ENCODE measurements around the gene PRRX2.

Gene PRRX2

GRCh38 chr9:129637102-129637501, 28.3 kb upstream of the PRRX2 start:
- DNase-seq, result no peak

DNA sequence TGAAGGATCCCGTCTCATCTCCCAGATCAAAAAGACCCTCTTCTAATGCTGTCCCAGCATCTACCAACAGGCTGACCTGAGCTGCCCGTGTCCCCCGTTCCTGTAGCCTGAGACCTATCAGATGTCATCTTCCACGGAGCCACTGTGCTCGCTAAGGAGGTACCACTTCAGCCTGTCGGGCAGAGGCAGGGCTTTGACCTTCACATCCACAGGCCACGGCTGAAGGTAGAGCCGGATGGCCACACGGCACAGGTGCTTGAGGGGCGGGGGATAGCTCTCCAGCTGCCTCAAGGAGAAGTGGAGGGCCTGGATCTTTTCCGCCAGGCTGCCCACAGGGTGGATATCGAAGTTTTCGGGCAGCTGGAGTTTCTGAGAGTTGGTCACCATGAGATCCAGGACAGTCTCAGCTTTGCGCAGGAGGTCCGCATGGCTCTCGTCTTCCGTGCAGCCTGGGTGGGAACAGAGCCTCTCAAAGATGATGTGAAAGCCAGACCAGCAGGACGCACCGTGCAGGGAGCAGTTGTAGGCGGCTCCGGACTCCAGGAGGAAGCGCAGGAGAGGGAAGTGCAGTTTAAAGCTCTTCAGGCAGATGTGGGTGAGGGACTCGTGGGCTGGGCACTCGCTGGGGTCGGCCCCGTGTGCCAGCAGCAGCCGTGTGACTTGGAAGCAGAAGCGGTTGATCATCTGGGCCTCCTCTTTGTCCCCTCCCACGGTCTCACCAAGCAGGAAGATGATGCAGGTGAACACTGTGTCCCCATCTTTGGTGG, 27.6 kb upstream of the PRRX2 start:
- DNase-seq, result no peak

GRCh38 chr9:129639034-129639630, 26.3 kb upstream of the PRRX2 start:
- DNase-seq, result no peak

DNA sequence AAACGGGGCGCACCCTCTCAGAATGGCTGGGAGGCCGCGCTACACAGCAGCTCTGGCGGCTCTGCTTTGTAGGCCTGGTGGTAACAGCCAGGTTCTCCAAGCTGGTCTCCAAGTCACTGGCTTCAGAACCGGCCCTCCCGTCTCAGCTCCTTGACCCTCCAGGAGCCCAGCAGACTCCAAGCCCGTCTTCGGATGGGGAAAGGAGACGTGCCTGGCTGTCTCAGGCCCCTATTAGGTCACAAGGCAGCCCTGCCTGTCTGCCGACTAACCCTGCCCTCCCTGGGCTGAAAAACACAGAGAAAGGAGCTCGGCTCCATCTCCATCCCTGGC, 25.7 kb upstream of the PRRX2 start:
- DNase-seq, result no peak

DNA sequence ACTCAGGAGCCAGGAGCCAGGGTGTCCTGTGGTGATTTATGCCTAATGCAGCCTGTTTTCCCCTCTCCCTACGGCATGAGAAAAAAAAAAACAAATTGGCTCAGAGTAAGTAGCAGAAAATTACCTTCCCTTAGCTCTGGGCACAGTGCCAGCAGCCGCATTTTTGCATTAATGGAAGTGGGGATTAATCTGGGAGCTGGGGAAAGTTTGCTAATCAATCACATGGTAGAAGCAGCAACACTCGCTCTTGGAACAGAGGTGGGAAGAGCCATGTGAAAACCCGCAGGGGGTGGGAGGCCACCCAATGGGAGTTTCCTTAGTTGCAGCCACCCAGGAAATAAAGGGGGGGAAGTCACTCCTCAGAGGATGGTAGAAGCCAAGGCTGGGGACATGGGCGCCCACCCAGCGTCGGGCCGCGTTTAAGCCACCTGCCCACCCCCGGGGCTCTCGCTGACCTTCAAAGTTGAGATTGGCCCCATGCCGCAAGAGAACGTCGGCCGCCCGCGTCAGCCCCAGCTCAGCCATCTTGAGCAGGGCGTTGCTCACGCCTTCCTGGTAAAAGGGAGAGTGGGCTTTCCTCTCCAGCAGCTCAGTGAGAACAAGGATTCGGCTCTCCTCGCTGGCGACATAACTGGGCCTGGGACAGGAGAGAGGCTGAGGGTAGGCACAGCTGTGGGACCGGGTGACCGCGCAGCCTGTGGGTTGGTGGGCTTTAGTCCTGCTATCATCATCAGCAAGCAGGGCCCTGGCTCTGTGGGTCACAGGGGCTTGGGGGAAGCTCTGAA, 25.2 kb upstream of the PRRX2 start:
- DNase-seq, result no peak

DNA sequence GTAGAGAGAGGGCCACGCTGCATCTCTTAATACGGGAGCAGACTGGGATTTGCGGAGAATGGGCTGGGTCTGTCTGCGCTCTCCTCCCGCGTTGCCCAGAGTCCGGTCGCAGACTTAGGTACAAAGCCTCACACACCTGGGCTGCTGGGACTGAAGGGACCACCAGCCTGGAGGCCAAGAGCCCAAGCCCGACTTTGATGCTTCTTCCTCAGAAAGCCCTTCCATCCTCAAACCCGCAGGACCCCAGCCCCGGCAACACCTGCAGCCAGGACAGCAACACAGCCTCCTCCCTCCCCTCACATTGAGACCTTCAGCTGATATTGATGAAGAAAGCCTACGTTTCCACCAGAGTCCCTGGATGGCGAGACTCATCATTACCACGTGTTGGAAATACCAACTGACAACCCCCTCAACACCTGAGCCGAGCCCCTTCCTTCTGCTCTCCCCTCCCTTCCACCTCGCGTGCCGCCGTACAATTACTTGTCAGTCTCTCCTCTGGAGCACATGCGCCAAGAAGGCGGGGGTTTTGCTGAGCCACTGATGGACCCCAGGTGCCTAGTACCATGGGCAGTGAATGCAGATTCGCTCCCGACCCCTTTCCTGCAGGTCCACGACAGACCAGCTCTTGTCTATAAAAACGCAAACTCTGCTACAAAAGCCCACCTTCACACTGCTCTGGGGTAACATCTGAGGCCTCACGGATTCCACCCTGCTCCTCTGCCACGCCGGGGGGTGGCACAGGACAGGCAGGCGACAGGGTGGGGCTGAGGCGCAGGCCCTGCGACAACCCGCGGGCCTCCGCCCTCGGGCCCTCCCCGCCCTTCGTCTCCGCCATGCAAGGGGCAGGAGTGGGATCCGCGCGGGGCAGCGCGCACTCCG, 24.3 kb upstream of the PRRX2 start:
- DNase-seq, result no peak

GRCh38 chr9:129641750-129642585, 23.5 kb upstream of the PRRX2 start, which contains the start of gene ASB6:
TSS of gene ASB6 (minus strand) at chr9:129642151. CDS start at chr9:129641999, 152 bp downstream.
- DNase-seq, result peak; percentile 92 to 94

DNA sequence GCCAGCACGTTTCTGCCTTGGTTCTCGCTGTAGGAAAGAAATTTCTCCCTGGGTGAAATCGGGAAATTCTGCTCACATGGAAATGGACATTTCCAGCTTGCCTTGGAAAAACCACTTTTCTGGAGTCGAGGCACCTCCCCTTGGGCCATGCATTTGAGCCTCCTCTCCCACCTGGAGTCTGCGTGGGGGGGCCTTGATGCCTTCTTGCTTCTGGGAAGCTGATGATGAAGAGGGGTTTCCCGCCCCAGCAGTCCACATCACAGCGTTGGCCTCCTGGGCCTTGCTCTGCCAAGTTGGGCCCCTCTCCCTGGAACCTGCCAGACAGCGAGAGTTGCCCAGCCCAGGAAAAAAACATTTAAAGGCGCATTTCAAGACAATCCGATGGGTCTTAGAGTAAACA, 21.7 kb upstream of the PRRX2 start:
- DNase-seq, result no peak

DNA sequence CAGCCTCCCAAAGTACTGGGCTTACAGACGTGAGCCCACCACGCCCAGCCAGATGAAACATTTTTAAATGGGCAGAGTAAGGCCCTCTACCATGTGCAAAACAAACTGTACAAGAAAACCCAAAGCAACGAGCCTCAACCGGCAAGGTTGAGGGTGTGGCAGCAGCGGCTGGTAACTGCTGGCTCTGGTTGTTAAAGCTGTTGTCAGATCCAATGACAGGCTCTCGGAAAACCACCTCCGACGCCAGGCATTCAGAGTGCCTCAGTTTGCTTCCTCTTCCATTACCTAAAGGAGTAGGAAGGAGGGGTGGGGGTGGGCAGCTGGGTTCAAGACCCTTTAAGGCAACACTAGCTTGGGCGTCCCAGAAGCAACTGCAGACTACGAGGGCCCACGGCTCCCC, 21.1 kb upstream of the PRRX2 start:
- DNase-seq, result no peak

DNA sequence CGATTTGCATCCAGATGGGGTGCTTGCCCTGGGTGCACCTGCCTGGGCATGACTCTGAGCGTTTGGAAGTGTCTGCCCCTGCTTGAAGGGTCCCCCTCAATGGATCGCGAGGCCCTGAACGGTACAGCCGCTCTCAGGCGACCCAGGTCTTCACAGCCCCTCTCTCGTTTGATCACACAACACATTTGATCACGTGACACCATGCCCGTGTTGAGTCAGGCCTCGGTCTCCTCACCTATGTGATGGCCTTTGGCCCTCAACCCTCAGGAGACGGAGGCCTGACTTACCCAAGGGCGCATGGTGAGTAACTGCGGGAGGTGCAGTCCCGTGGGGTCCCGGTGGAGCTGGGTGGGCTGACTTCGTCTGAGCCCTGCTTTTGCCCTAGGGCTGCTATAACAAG, 20.5 kb upstream of the PRRX2 start:
- no peak for DNase-seq

DNA sequence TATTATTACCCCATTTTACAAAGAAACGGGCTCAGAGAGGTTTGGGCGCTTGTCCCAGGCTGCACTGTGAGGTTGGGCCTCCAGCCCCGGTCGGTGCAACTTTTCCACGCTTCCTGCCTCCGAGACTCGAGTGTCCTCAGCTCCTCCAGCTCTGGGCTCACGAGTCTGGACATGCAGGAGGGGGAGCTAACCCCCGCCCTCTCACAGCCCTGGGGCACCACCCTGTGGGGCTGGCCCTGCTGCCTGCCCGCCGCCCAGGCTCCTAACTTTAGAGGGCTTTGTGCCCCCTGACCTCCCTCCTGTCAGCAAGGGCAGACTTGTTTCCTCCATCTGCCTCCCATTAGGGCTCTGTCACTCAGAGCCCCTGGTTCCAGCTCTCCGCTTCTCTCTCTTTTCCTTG, 19.2 kb upstream of the PRRX2 start:
- DNase-seq, result no peak

GRCh38 chr9:129646654-129647053, 18.8 kb upstream of the PRRX2 start:
- DNase-seq, result no peak

- no peak for DNase-seq
Measured at GRCh38 chr9:129647635-129648034, 17.8 kb upstream of the PRRX2 start.

- no peak for DNase-seq
Measured at GRCh38 chr9:129648092-129648763, 17.2 kb upstream of the PRRX2 start.

DNA sequence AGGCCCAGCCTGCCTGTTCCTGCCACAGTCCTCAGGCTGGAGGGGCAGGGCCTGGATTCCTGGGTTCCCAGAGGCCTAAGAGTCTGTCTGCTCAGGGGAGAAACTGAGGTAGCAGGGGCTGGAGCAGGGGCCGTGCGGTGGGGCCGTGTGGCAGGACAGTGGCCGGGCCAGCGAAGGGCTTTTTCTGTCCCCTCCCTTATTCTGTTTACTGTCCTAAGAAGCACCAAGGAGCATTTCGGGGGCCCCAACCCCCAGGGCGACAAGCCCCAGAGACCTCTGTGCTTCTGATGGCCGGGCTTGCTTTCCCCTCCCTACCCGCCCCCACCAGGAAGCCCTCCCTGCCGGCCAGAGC, 16.7 kb upstream of the PRRX2 start:
- DNase-seq, result no peak

DNA sequence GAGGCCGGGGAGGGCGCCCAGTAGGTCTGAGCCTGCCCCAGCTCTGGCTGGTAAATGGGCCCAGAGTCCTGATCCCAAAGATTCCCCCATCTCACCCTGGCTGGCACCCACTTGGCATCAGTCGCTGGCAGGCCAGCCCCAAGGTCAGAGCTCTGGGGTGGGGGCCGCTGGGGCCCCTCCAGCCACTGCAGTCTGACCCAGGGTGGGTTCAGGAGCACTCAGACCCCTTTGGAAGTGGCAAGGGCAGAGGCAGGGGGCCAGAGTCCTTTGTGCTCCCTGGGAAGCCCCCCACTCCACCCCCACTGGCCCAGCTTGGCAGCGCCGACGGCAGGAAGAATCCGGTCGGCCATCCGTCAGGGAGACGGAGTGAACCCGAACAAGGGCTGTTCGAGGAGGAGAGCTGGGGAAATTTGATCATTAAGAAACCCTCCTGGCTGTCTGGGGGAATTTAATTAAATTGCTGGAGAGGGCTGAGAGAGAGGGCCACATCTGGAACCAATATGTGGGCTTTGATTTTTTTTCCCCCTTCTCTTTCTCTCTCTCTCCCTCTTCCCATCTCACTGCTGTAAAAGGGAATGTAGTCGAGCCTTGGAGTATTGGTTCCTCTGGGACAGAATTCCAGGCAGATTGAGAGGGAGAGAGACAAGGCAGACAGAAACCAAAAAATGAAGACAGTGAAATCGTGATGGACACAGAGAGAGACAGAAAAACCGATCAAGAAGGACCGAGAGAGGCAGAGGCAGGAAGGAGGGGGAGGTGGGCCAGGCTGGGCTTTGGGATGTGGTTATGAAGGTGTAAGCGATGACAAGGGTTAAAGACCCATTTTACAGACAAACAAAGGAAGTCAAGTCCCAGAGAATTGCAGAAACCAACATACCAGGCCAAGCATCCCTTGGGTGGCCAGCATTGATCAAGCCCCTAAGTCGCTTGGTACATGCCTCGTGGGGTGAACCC, 15.4 kb upstream of the PRRX2 start:
- no peak for DNase-seq

DNA sequence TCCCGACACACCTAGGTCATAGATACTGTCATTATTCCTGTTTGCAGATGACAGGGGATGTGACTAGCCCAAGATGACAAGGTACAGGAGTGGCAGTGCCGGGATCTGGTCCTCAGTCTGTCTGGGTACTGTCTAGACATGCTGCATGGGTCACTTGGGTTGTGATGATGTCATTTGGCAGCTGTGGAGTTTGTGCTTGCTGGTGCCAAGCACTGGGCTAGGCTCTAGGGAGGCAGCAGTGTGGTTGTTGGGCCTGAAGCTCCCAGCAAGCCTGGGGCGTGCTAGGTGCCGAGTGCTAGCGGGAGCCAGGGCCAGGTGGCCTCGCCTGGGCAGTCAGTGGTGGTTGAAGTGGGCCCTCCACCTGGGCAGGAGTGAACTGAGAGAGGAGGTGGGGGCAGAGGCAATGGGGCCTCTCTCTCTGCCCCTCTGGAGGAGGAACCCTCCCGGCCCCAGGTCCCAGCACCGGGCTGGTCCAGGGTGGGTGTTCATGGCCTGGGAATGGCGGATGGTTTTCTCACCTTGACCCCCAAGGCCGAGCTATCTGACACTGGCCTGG, 14.7 kb upstream of the PRRX2 start:
- DNase-seq, result no peak

DNA sequence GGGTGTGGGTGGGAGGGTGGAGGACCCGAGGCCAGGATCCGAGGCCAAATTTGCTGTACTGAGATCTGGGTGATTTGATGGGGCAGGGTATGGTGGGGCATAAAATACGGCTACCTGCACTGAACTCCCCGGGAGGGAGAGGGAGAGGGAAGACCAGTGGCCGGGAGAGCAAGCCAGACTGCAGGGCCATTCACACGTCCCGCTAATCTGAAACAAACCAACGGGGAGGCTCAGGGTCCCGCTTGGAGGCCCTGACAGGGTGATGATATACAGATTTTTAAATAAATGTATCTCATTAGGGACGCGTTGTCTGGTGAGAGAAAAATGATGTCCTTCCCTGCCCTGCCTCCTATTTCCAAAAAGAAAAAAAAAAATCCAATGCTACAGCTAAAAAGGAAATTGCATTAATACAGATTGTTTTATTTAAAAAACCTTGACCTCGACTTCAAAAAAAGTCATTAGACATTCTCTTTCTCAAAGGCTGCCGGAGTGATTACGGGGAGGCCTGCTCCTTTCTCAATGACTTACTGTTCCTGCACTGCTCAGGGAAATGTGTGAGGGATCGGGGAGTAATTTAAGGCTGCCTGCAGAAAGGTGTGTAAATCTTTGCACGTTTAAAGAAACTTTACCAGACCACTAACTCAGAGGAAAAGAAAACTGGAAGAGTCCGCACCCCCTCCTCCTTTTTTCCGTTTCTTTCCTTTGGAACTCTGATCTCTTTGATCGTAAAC, 11.5 kb upstream of the PRRX2 start:
- no peak for DNase-seq

DNA sequence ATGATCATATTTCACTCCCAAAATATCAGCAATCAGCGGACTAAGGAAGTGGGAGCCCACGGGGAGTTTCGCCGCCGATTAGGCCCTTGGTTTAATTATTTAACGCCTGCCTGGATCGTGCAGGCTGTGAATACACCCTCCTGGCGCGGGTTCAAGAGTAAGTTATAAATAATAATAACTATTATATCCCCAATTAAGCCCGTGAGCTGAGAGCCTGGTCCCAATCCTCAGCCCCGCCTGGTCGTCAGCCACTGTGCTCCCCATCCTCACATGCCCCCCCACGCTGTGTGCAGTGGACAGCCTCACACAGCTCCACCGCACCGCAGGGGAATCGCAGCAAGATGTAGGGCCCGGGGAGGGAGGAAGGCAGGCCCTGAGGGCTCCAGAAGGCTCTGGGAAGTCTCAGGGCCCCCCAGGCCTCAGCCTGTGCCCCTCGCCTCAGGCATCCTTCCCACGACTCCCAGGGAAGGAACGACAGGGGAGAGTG, 10.8 kb upstream of the PRRX2 start:
- no peak for DNase-seq
